Ovary (tissue), 3 donors: ENCODE data around the gene IHH.

Experiments used
- CTCF ChIP-seq, 3 donors: fragments of 450-650 bp in 2 of 3; fragments of 200-600 bp in 1 of 3; IDR thresholded peaks; one replicate each; pipeline versions ENCODE4 v1.5.1 to v1.8.0; 2016 to 2022; ENCODE audit warnings: antibody characterized with exemption in 3 of 3, mild to moderate bottlenecking in 1 of 3
- EP300 ChIP-seq: sonication (generic); formaldehyde crosslinking; IDR thresholded peaks from one replicate; pipeline ENCODE4 v1.6.1; 2017; ENCODE audit warnings: antibody characterized with exemption
- POLR2A ChIP-seq: fragments of 450-650 bp; IDR thresholded peaks from one replicate; pipeline ENCODE4 v1.6.1; 2017; ENCODE audit warnings: antibody characterized with exemption, mild to moderate bottlenecking, moderate library complexity
- donor health status: DM: no; HTN: no; CAD: no.

GRCh38 chr2:219029829-219030165 lies 30.9 kb downstream of the IHH start:
- TF ChIP-seq CTCF (IDR thresholded peaks at IDR 0.05) (peak; percentile 54 to 79 (median 77)), EP300 (no peak), POLR2A (no peak)
